ENCODE measurements around the gene LRRC47. TPM values are rescaled to one million over a fixed set of nuclear protein-coding genes. Genes with fewer than 3 reads are reported as not detected.

Gene LRRC47
- total and polyA plus RNA-seq, 12 donors, result 16.9 to 58.3 (median 44.7) TPM

- intact Hi-C loops (cut with DNase I), result loop anchor here in 1 of 2 donors (10.0 kb wide), 1 partner anchor 55 kb away; no protein-coding TSS in a partner anchor
- no peak for DNase-seq
- TF ChIP-seq CTCF (IDR thresholded peaks at IDR 0.05) (no peak), POLR2A (IDR thresholded peaks at IDR 0.05) (no peak)
Measured at GRCh38 chr1:3799976-3800685, 3.8 kb upstream of the LRRC47 start.

DNA sequence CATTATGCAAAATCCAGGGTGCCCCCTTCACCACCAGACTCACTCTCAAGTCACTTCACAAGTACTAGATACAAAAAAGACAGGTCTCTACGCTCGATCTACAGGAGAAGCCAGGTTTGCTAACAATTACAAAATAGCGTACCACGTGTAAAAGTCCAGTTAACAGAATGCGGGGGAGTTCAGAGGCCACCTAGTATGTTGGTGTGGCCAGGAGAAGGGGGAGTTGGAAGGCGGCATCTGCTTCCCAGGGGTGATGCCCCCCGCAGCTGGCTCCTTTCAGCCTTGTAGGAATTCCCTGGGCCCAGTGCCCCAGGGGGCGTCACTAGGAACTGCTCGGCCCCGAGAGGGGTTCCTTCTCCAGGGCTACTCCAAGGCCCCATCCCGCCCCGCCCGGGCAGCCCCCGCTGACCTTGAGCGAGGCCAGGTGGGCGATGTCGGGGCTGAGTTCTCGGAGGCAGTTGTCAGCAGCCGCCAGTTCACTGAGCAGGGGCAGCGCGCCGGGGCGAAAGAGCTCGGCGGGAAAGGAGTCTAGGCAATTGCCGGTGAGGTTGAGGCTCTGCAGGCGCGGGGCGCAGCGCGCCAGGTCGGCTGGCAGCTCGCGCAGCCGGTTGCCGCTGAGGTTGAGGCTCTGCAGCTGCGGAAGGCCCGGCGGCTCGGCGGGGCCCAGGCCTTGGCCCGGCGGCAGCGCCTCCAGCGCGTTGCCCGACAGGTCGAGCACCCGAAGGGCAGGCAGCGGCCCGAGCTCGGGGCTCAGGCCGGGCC is 664 bp downstream of the LRRC47 start:
- Histone ChIP-seq H3K36me3 (replicated peaks in 1 of 2) (no peaks in the 10 kb centered on the region), H3K27me3 (no peaks in the 10 kb centered on the region), H3K4me3 (peak overlapping the region; percentile 70 to 100 (median 84)), H3K4me1 (replicated peaks in 1 of 2) (peaks cover 25 to 36% of the 10 kb centered on the region in 2 donors), H3K27ac (peak overlapping the region in 4 of 5 donors; percentile 65 to 90 (median 67)), H3K9me3 (replicated peaks in 1 of 3) (no peaks in the 10 kb centered on the region)
- 3 to 26% (median 10%) methylated on average over 10 to 53 of the region's 53 CpGs for WGBS, 4 donors
- no peak for TF ChIP-seq POLR2A (IDR thresholded peaks at IDR 0.05)
- TF ChIP-seq CTCF (IDR thresholded peaks at IDR 0.05), result no peak
- intact Hi-C loops (cut with DNase I), result loop anchor here in 1 of 2 donors (10.0 kb wide), 1 partner anchor 51 kb away; no protein-coding TSS in a partner anchor
- no peak for DNase-seq

More at GRCh38 chr1:3799976-3800685, 3.8 kb upstream of the LRRC47 start:
- Histone ChIP-seq H3K36me3 (replicated peaks in 1 of 2) (no peaks in the 10 kb centered on the region), H3K27ac (no peak overlapping the region), H3K4me3 (no peak overlapping the region), H3K4me1 (replicated peaks in 1 of 2) (peaks cover 6 to 11% of the 10 kb centered on the region in 2 donors), H3K27me3 (no peaks in the 10 kb centered on the region), H3K9me3 (replicated peaks in 1 of 3) (no peaks in the 10 kb centered on the region)
- WGBS, 4 donors, result 61 to 84% (median 69%) methylated on average over 2 to 11 of the region's 11 CpGs

GRCh38 chr1:3790952-3791351 is 5.3 kb downstream of the LRRC47 start:
- intact Hi-C loops (cut with DNase I), result loop anchor here in 1 of 2 donors (10.0 kb wide), 1 partner anchor 46 kb away; no protein-coding TSS in a partner anchor
- Histone ChIP-seq H3K4me3 (no peak overlapping the region), H3K4me1 (replicated peaks in 1 of 2) (peaks cover 25 to 37% of the 10 kb centered on the region in 2 donors), H3K36me3 (replicated peaks in 1 of 2) (peaks cover 0 to 12% of the 10 kb centered on the region in 2 donors), H3K9me3 (replicated peaks in 1 of 3) (no peaks in the 10 kb centered on the region), H3K27ac (no peak overlapping the region), H3K27me3 (no peaks in the 10 kb centered on the region)
- no peak for DNase-seq
- 79 to 94% (median 88%) methylated on average over 10 to 18 of the region's 18 CpGs for WGBS, 4 donors
- TF ChIP-seq CTCF (IDR thresholded peaks at IDR 0.05) (no peak), POLR2A (IDR thresholded peaks at IDR 0.05) (no peak)

DNA sequence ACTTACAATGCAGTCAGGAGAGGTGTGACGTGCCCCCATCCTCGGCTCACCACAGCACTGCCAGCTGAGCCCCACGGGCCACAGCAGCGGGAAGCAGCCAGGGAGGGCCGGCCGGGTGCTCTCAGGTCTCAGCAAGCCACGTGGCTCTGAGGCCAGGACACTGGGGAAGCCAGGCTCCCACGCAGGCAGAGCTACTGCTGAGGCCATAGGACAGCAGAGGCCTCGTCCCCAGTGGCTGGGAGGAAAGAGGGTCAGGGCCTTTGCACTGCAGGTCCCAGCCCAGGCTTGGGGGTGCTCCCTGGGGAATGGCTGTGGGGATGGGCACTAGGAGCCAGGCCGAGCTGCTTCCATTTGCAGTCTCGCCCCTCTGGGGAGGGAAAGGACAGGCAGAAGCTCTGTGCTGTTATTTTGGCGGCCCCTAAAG is 5.8 kb downstream of the LRRC47 start:
- Histone ChIP-seq H3K4me3 (no peak overlapping the region), H3K27me3 (no peaks in the 10 kb centered on the region), H3K4me1 (replicated peaks in 1 of 2) (peaks cover 25 to 35% of the 10 kb centered on the region in 2 donors), H3K27ac (peak overlapping the region in 1 of 5 donors; percentile 22), H3K36me3 (replicated peaks in 1 of 2) (peaks cover 0 to 16% of the 10 kb centered on the region in 2 donors), H3K9me3 (replicated peaks in 1 of 3) (no peaks in the 10 kb centered on the region)
- TF ChIP-seq POLR2A (IDR thresholded peaks at IDR 0.05) (no peak), CTCF (IDR thresholded peaks at IDR 0.05) (no peak)
- WGBS, 4 donors, result 64 to 100% (median 73%) methylated on average over 1 to 12 of the region's 12 CpGs
- DNase-seq, result no peak
- intact Hi-C loops (cut with DNase I), result loop anchor here in 1 of 2 donors (10.0 kb wide), 1 partner anchor 46 kb away; no protein-coding TSS in a partner anchor
